K562 (cell line): ENCODE measurements around the gene NTNG1. TPM values are rescaled to one million over a fixed set of nuclear protein-coding genes. Genes with fewer than 3 reads are reported as not detected.

Experiments used
- ATAC-seq: fragments of 200-7000 bp; cut with Tn5 transposase; 3 replicates; pipeline ENCODE4 v1.9.1; 2020; ENCODE audit warnings: moderate library complexity
- BruUV-seq: library from RNA; stranded (reverse); fragments of 400-500 nt; replicated peaks from 2 replicates; lab custom pipeline; 2021; lab: Mats Ljungman, UMichigan
- CTCF ChIA-PET: fragments of 300-600 bp; formaldehyde crosslinking; extraction: SDS; loops from one replicate; lab custom pipeline; 2021; ENCODE audit warnings: low intra/inter-chr PET ratio; lab: Yijun Ruan, JAX
- POLR2A ChIA-PET: fragments of 300-600, 350-650 bp; sonication (Branson Sonifier 250); formaldehyde crosslinking; extraction: SDS; loops from one replicate; lab custom pipeline; 2021; ENCODE audit warnings: antibody characterized with exemption, inconsistent platforms; lab: Yijun Ruan, JAX
- DNase-seq, 4 experiments: peaks; one replicate each; pipeline versions ENCODE4 v3.0.0 to v3.0.0-alpha.2; 2011 to 2018; ENCODE audit warnings: low spot score in 3 of 4, mixed read lengths in 3 of 4; ENCODE audit errors: extremely low read depth in 1 of 4
- FAIRE-seq: peaks from 2 replicates; lab custom pipeline; 2011; peaks lifted over from hg19 to GRCh38; lab: Jason Lieb, UNC
- H2AFZ ChIP-seq: 2 replicates; pipeline ENCODE4 v1.6.0; 2011; ENCODE audit warnings: low read depth, low read length, control low read depth, inconsistent platforms
- H3K27ac ChIP-seq: fragments of 200-600 bp; 3 replicates; pipeline ENCODE4 v1.8.0; 2011; ENCODE audit warnings: low read depth, mild to moderate bottlenecking, control low read depth, inconsistent platforms, low read length, moderate library complexity, mixed read lengths; ENCODE audit errors: extremely low read depth
- H3K27me3 ChIP-seq, 2 experiments: fragments of 300-600 bp in 1 of 2; 2 replicates in 1 of 2; 3 replicates in 1 of 2; pipeline versions ENCODE4 v1.6.0 to v1.8.0; 2011; ENCODE audit warnings: inconsistent platforms in 2 of 2, low read length in 2 of 2, mild to moderate bottlenecking in 1 of 2, mixed read lengths in 1 of 2, moderate library complexity in 1 of 2; ENCODE audit not compliant: control insufficient read depth in 2 of 2, insufficient read depth in 2 of 2
- H3K36me3 ChIP-seq: fragments of 300-600 bp; 3 replicates; pipeline ENCODE4 v1.8.0; 2011; ENCODE audit warnings: mild to moderate bottlenecking, low read length, inconsistent platforms; ENCODE audit not compliant: control insufficient read depth, insufficient read depth
- H3K4me1 ChIP-seq, 2 experiments: fragments of 200-600 bp in 1 of 2; replicated peaks in 1 of 2; 2 replicates in 1 of 2; 3 replicates in 1 of 2; pipeline versions ENCODE4 v1.5.1 to v1.8.0; 2011; ENCODE audit warnings: inconsistent platforms in 2 of 2, low read length in 2 of 2, mild to moderate bottlenecking in 1 of 2, mixed read lengths in 1 of 2, moderate library complexity in 1 of 2; ENCODE audit not compliant: control insufficient read depth in 2 of 2, insufficient read depth in 2 of 2
- H3K4me2 ChIP-seq: 2 replicates; pipeline ENCODE4 v1.6.1; 2011; ENCODE audit warnings: low read length, control low read depth, inconsistent platforms, mixed read lengths; ENCODE audit not compliant: insufficient read depth
- H3K4me3 ChIP-seq: fragments of 200-600 bp; sonication (generic), shearing (Covaris generic); 2 replicates; pipeline ENCODE4 v1.5.1; 2016; ENCODE audit warnings: control low read depth, inconsistent platforms
- H3K79me2 ChIP-seq: fragments of 200-600 bp; 3 replicates; pipeline ENCODE4 v1.8.0; 2011; ENCODE audit warnings: low read length, inconsistent platforms; ENCODE audit not compliant: control insufficient read depth, insufficient read depth
- H3K9ac ChIP-seq, 2 experiments: 2 replicates each; pipeline versions ENCODE4 v1.6.0 to v1.6.1; 2011; ENCODE audit warnings: low read depth in 2 of 2, low read length in 2 of 2, control low read depth in 1 of 2, inconsistent platforms in 1 of 2, mild to moderate bottlenecking in 1 of 2, mixed read lengths in 1 of 2; ENCODE audit not compliant: insufficient read depth in 1 of 2
- H3K9me1 ChIP-seq: one replicate; pipeline ENCODE4 v1.6.0; 2011; ENCODE audit warnings: inconsistent platforms, mild to moderate bottlenecking, low read length, moderate library complexity; ENCODE audit not compliant: control insufficient read depth, insufficient read depth
- H3K9me3 ChIP-seq: replicated peaks from 2 replicates; pipeline ENCODE4 v1.5.1; 2011; ENCODE audit warnings: low read depth, low read length, inconsistent platforms; ENCODE audit not compliant: control insufficient read depth, insufficient read depth
- H4K20me1 ChIP-seq: replicated peaks from 2 replicates; pipeline ENCODE4 v1.6.1; 2011; ENCODE audit warnings: low read length, inconsistent platforms, mixed read lengths; ENCODE audit not compliant: control insufficient read depth, insufficient read depth
- CBFA2T2 ChIP-seq: fragments of 450-650 bp; conservative IDR thresholded peaks from 2 replicates; pipeline ENCODE4 v1.6.1; 2017; ENCODE audit warnings: mild to moderate bottlenecking
- CBX5 ChIP-seq: IDR thresholded peaks from 2 replicates; pipeline ENCODE4 v1.6.1; 2014; ENCODE audit warnings: low read depth, borderline replicate concordance
- CEBPG ChIP-seq, 3 experiments: fragments of 200-800 bp in 1 of 3; sonication (Bioruptor generic) in 1 of 3; sonication (generic) in 1 of 3; formaldehyde crosslinking in 1 of 3; IDR thresholded peaks in 2 of 3; conservative IDR thresholded peaks in 1 of 3; 2 replicates each; pipeline versions ENCODE4 v1.6.1 to v1.8.0; 2016 to 2022; ENCODE audit warnings: missing compliant biosample characterization in 2 of 3, missing genetic modification characterization in 2 of 3, mild to moderate bottlenecking in 1 of 3, missing genetic modification reagents in 1 of 3
- CHD2 ChIP-seq: IDR thresholded peaks from 2 replicates; pipeline ENCODE4 v1.6.1; 2011; ENCODE audit warnings: low read depth, low read length
- ELF1 ChIP-seq: fragments of 200-800 bp; sonication (Bioruptor generic); IDR thresholded peaks from 2 replicates; pipeline ENCODE4 v1.6.1; 2016; ENCODE audit warnings: missing genetic modification characterization, missing compliant biosample characterization
- ZNF124 ChIP-seq: sonication (generic); formaldehyde crosslinking; IDR thresholded peaks from 2 replicates; pipeline ENCODE4 v1.8.1; 2022; ENCODE audit warnings: missing genetic modification reagents
- ZNF586 ChIP-seq: fragments of 450-650 bp; formaldehyde crosslinking; conservative IDR thresholded peaks from 2 replicates; pipeline ENCODE4 v1.4.0; 2020; ENCODE audit warnings: mild to moderate bottlenecking, moderate library complexity
- ZNF764 ChIP-seq: fragments of 250-450 bp; sonication (Bioruptor Pico); IDR thresholded peaks from 2 replicates; pipeline ENCODE4 v1.4.0; 2020; ENCODE audit warnings: low read depth, mild to moderate bottlenecking, moderate library complexity
- WGBS: fragments of 100-300 bp; shearing (Covaris generic); methylation state at CpG from one replicate; pipeline ENCODE4 v1.1.6; 2016; ENCODE audit warnings: low coverage, mixed read lengths; ENCODE audit not compliant: insufficient coverage; ENCODE audit errors: missing lambda C conversion rate; 5-methylcytosine and 5-hydroxymethylcytosine counted together
- in situ Hi-C: fragments of 300-500 bp; cut with MboI; formaldehyde crosslinking; loops from 4 replicates; pipeline ENCODE4 v1.15.0; 2018; ENCODE audit warnings: inconsistent platforms, mixed read lengths
- intact Hi-C: fragments of 100-400 bp; cut with micrococcal nuclease; formaldehyde crosslinking; loops from 2 replicates; pipeline ENCODE4 v1.14.2; 2022
- polyA plus RNA-seq, 8 experiments: library from polyadenylated mRNA; depleted of rRNA in 4 of 8; stranded (reverse) in 5 of 8; unstranded in 3 of 8; fragments of >200 nt; fragmentation: Nextera tagmentation in 2 of 8; fragmentation: Illumina TruSeq in 1 of 8; extraction: Ambion mirVana in 2 of 8; extraction: Trizol in 1 of 8; gene quantifications; 2 replicates each; pipeline versions ENCODE4 v1.2.1 to v1.2.3, GENCODE V29; 2011 to 2014; ENCODE audit warnings: inconsistent platforms in 1 of 8, missing spikeins in 1 of 8
- total RNA-seq, 7 experiments: library from RNA; depleted of rRNA in 6 of 7; stranded (reverse); fragments of >200 nt in 6 of 7; fragmentation: Illumina TruSeq in 2 of 7; extraction: Trizol in 2 of 7; gene quantifications; 2 replicates each; pipeline versions ENCODE4 v1.2.1 to v1.2.3, GENCODE V29; 2011 to 2021; ENCODE audit warnings: low replicate concordance in 1 of 7
- TF ChIP-seq, protein P1 (sequence below): fragments of 250-450 bp; sonication (Bioruptor Pico); IDR thresholded peaks from 2 replicates; pipeline ENCODE4 v1.4.0; 2020; ENCODE audit warnings: borderline replicate concordance
- TF ChIP-seq, protein P2 (sequence below), 3 experiments: fragments of 200-800 bp in 1 of 3; fragments of 250-450 bp in 1 of 3; fragments of 450-650 bp in 1 of 3; sonication (Bioruptor Pico) in 1 of 3; sonication (Bioruptor generic) in 1 of 3; formaldehyde crosslinking in 1 of 3; IDR thresholded peaks; 2 replicates each; pipeline versions ENCODE4 v1.6.1 to v1.8.0; 2016 to 2022; ENCODE audit warnings: mild to moderate bottlenecking in 2 of 3, missing genetic modification characterization in 2 of 3, missing compliant biosample characterization in 1 of 3, moderate library complexity in 1 of 3
- TF ChIP-seq, protein P3 (sequence below): fragments of 450-650 bp; IDR thresholded peaks from 2 replicates; pipeline ENCODE4 v1.6.1; 2018; ENCODE audit not compliant: partially characterized antibody

Gene NTNG1
- total and polyA plus RNA-seq, 9 of the 15 experiments (the other 6 are each of a cell fraction or from before 2014, with no cell fraction given) = not detected

DNA sequence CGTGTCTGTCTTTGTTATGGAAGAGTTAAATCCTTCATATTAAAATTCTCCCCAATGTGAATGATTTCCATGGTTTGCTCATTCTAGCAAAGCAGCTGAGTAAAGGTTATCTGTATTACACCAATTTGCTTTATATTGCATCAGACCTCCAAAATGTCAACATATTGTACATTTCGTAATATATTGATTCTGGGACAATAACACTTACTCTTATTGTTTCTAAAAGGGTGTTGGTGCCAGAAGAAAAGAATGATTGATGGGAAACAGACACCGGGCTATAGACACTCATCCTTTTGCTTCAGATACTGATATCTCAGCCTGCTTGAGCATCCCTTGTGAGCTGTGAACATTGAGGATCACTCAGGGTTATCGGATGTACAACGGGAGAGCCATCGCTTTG lies 7.0 kb downstream of the NTNG1 start (continued):
- TF ChIP-seq ZNF586 (CRISPR knock-in tag) (no peak), CBFA2T2 (no peak), CEBPG (CRISPR knock-in tag; IDR thresholded peaks at IDR 0.05) (no peak), CEBPG (tag; conservative IDR thresholded peaks at IDR 0.05 in 1 of 2, IDR thresholded peaks at IDR 0.05 in 1 of 2) (peak; percentile 64 to 84)
- TF ChIP-seq, protein P1, sequence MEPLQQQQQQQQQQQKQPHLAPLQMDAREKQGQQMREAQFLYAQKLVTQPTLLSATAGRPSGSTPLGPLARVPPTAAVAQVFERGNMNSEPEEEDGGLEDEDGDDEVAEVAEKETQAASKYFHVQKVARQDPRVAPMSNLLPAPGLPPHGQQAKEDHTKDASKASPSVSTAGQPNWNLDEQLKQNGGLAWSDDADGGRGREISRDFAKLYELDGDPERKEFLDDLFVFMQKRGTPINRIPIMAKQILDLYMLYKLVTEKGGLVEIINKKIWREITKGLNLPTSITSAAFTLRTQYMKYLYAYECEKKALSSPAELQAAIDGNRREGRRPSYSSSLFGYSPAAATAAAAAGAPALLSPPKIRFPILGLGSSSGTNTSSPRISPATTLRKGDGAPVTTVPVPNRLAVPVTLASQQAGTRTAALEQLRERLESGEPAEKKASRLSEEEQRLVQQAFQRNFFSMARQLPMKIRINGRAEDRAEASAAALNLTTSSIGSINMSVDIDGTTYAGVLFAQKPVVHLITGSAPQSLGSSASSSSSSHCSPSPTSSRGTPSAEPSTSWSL (CRISPR knock-in tag) = no peak
- TF ChIP-seq, all 486 proteins: peak for 4

DNA sequence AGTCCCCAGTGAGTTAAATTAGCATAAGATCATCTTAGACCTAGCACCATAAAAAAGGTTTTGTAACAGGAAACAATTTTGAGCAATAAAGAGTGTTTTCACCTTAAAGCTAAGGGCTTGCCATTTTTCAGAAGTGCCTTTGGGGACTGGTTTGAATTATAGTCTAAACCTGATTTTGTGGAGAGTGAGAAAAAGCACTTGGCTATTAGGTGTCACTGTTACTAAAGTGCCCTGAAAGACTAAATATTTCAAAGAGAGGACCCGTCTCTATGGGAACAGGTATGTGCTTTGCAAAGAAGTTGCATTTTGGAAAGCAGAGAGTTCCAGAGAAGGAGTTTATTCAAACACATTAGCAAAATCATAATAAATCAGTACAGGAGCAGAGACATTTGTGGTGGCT lies 9.1 kb downstream of the NTNG1 start:
- no peaks in the 10 kb centered on the region for H3K79me2 ChIP-seq
- FAIRE-seq (no peak), DNase-seq (no peak), ATAC-seq (no peak)
- no peaks in the 10 kb centered on the region for H3K9me3 ChIP-seq
- no peaks in the 10 kb centered on the region for H3K4me1 ChIP-seq
- in situ Hi-C loops (no loop called here), intact Hi-C loops (loop anchor here (10.0 kb wide), 1 partner anchor 105 kb away; no protein-coding TSS in a partner anchor)
- H3K4me2 ChIP-seq = no peak overlapping the region
- CTCF ChIA-PET = no interaction called here
- no TSS peak for BruUV-seq
- H2AFZ ChIP-seq = no peak overlapping the region
- 0% methylated on average over 1 of the region's 1 CpG for WGBS
- no peak overlapping the region for H3K9ac ChIP-seq
- no peaks in the 10 kb centered on the region for H4K20me1 ChIP-seq
- H3K36me3 ChIP-seq = no peaks in the 10 kb centered on the region
- H3K27ac ChIP-seq = no peak overlapping the region
- no peaks in the 10 kb centered on the region for H3K9me1 ChIP-seq
- H3K27me3 ChIP-seq = no peaks in the 10 kb centered on the region
- POLR2A ChIA-PET = no interaction called here
- H3K4me3 ChIP-seq = no peak overlapping the region
- TF ChIP-seq, protein P2, sequence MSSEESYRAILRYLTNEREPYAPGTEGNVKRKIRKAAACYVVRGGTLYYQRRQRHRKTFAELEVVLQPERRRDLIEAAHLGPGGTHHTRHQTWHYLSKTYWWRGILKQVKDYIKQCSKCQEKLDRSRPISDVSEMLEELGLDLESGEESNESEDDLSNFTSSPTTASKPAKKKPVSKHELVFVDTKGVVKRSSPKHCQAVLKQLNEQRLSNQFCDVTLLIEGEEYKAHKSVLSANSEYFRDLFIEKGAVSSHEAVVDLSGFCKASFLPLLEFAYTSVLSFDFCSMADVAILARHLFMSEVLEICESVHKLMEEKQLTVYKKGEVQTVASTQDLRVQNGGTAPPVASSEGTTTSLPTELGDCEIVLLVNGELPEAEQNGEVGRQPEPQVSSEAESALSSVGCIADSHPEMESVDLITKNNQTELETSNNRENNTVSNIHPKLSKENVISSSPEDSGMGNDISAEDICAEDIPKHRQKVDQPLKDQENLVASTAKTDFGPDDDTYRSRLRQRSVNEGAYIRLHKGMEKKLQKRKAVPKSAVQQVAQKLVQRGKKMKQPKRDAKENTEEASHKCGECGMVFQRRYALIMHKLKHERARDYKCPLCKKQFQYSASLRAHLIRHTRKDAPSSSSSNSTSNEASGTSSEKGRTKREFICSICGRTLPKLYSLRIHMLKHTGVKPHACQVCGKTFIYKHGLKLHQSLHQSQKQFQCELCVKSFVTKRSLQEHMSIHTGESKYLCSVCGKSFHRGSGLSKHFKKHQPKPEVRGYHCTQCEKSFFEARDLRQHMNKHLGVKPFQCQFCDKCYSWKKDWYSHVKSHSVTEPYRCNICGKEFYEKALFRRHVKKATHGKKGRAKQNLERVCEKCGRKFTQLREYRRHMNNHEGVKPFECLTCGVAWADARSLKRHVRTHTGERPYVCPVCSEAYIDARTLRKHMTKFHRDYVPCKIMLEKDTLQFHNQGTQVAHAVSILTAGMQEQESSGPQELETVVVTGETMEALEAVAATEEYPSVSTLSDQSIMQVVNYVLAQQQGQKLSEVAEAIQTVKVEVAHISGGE (CRISPR knock-in tag; IDR thresholded peaks at IDR 0.05) = peak in 1 of 3 experiments; percentile 67; a peak in 2 of 6 replicates
- TF ChIP-seq ZNF124 (CRISPR knock-in tag) (no peak), CHD2 (no peak), ZNF764 (CRISPR knock-in tag) (no peak), CBX5 (no peak), ELF1 (no peak)
- TF ChIP-seq, protein P3, sequence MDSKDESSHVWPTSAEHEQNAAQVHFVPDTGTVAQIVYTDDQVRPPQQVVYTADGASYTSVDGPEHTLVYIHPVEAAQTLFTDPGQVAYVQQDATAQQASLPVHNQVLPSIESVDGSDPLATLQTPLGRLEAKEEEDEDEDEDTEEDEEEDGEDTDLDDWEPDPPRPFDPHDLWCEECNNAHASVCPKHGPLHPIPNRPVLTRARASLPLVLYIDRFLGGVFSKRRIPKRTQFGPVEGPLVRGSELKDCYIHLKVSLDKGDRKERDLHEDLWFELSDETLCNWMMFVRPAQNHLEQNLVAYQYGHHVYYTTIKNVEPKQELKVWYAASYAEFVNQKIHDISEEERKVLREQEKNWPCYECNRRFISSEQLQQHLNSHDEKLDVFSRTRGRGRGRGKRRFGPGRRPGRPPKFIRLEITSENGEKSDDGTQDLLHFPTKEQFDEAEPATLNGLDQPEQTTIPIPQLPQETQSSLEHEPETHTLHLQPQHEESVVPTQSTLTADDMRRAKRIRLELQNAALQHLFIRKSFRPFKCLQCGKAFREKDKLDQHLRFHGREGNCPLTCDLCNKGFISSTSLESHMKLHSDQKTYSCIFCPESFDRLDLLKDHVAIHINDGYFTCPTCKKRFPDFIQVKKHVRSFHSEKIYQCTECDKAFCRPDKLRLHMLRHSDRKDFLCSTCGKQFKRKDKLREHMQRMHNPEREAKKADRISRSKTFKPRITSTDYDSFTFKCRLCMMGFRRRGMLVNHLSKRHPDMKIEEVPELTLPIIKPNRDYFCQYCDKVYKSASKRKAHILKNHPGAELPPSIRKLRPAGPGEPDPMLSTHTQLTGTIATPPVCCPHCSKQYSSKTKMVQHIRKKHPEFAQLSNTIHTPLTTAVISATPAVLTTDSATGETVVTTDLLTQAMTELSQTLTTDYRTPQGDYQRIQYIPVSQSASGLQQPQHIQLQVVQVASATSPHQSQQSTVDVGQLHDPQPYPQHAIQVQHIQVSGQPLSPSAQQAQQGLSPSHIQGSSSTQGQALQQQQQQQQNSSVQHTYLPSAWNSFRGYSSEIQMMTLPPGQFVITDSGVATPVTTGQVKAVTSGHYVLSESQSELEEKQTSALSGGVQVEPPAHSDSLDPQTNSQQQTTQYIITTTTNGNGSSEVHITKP = no peak
